Measurements from ENCODE around the gene SIX3. TPM values are rescaled to one million over a fixed set of nuclear protein-coding genes. Genes with fewer than 3 reads are reported as not detected.

Gene SIX3
- total and polyA plus RNA-seq, 2 donors (not counting 1 experiment from before 2014, with no cell fraction given): not detected

DNA sequence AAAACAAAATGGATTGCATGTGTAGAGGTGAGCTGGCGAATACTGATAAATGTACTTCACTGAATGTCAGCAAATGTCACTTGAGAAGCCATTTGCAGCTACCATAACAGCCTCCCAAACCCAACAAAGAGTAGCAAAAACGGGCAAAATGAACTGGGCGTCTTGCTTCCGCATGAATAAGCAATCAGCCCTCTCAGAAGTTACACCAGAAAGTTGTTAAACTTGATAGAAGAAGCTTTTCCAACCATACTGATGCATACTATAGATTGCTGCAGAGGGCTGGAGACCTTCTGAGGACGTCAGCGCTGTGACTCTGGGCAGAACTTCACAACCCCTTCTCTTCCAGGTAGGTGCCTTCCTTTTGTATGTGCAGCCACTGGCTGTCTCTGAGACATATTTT lies 18.7 kb upstream of the SIX3 start:
- no peak overlapping the region for H3K27ac ChIP-seq (ENCODE audit: low read length in 2 of 2)
- H2AFZ ChIP-seq (ENCODE audit: insufficient read depth, low read depth, low read length, poor library complexity, severe bottlenecking): no peak overlapping the region
- H3K27me3 ChIP-seq (replicated peaks in 1 of 4; ENCODE audit: control extremely low read depth in 1 of 4, control insufficient read depth in 3 of 4, insufficient read depth in 4 of 4, low read length in 3 of 4): peaks cover 0 to 55% (median 49%) of the 10 kb centered on the region in 4 experiments
- H3K4me3 Mint-ChIP-seq: no peak overlapping the region
- H3K4me2 ChIP-seq (replicated peaks; ENCODE audit: low read depth, low read length, poor library complexity, severe bottlenecking): no peak overlapping the region
- ATAC-seq (ENCODE audit: low read depth): no peak
- no peak for TF ChIP-seq EZH2 (IDR thresholded peaks at IDR 0.05; ENCODE audit: borderline replicate concordance, insufficient read depth, low read depth, low read length, poor library complexity, severe bottlenecking)
- TF ChIP-seq, protein P1, sequence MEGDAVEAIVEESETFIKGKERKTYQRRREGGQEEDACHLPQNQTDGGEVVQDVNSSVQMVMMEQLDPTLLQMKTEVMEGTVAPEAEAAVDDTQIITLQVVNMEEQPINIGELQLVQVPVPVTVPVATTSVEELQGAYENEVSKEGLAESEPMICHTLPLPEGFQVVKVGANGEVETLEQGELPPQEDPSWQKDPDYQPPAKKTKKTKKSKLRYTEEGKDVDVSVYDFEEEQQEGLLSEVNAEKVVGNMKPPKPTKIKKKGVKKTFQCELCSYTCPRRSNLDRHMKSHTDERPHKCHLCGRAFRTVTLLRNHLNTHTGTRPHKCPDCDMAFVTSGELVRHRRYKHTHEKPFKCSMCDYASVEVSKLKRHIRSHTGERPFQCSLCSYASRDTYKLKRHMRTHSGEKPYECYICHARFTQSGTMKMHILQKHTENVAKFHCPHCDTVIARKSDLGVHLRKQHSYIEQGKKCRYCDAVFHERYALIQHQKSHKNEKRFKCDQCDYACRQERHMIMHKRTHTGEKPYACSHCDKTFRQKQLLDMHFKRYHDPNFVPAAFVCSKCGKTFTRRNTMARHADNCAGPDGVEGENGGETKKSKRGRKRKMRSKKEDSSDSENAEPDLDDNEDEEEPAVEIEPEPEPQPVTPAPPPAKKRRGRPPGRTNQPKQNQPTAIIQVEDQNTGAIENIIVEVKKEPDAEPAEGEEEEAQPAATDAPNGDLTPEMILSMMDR (IDR thresholded peaks at IDR 0.05): no peak
- no CpG with 5 or more reads among the region's 6 CpGs for WGBS (ENCODE audit: insufficient coverage)
- H3K4me3 ChIP-seq (ENCODE audit: control extremely low read depth in 1 of 5, extremely low read depth in 1 of 5, insufficient read depth in 1 of 5, low read depth in 2 of 5, low read length in 4 of 5): no peak overlapping the region
- H4K20me1 ChIP-seq (ENCODE audit: control insufficient read depth, insufficient read depth, low read length, poor library complexity, severe bottlenecking): no peaks in the 10 kb centered on the region
- peaks cover 89% of the 10 kb centered on the region for H3K27me3 Mint-ChIP-seq
- no peaks in the 10 kb centered on the region for H3K9me3 Mint-ChIP-seq (ENCODE audit: insufficient read depth)
- no peaks in the 10 kb centered on the region for H3K79me2 ChIP-seq (ENCODE audit: control insufficient read depth, insufficient read depth, low read length)
- no peak for DNase-seq
- H3K9me3 ChIP-seq (ENCODE audit: control extremely low read depth in 1 of 3, control insufficient read depth in 2 of 3, insufficient read depth in 1 of 3, low read length in 2 of 3): peaks cover 0 to 3% (median 0%) of the 10 kb centered on the region in 3 donors
- no peak overlapping the region for H3K9ac ChIP-seq (ENCODE audit: low read length)
- ChIA-PET CTCF (interaction anchor here (0.6 to 1.6 kb wide), 2 partner anchors 32 to 323 kb away, joined by 3 to 4 read pairs; no protein-coding TSS in a partner anchor), POLR2A (no interaction called here)
- peaks cover 0 to under 1% of the 10 kb centered on the region in 2 donors for H3K4me1 ChIP-seq (ENCODE audit: control insufficient read depth in 2 of 2, insufficient read depth in 2 of 2, low read length in 2 of 2)
- H3K4me1 Mint-ChIP-seq: no peaks in the 10 kb centered on the region
- H3K36me3 ChIP-seq (replicated peaks in 1 of 2; ENCODE audit: control extremely low read depth in 1 of 2, control insufficient read depth in 1 of 2, extremely low read depth in 1 of 2, insufficient read depth in 2 of 2, low read length in 1 of 2): no peaks in the 10 kb centered on the region
- intact Hi-C loops (cut with micrococcal nuclease): no loop called here
- H3K27ac Mint-ChIP-seq: no peak overlapping the region

DNA sequence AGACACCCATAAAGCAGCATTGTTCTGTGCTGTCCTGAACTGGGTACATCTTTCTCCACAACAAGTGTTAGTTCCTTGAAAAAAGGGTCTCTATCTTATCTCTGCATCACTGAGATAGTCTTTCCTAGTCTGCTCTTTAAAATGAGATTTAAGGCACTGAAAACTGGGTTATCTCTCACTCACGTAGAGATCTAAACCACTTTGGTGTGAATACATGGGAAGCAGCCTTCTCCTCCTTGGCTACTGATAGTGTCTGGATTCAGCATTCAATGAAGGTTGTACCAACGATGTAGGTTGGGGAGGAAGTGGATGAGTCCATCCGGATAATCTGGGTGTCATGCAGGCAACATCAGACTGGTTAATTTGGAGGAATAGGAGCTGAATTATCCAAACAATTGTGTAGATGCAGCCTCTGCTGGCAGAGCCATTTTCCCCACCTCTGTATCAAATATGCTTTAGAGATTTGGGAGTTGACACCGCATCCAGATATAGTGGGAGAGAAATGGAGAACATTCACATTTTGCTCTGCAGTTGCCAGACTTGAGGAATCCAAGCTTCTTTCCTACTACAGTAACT lies 15.9 kb upstream of the SIX3 start:
- ATAC-seq (ENCODE audit: low read depth) (no peak), DNase-seq (no peak)
- Mint-ChIP-seq H3K27ac (no peak overlapping the region), H3K4me3 (no peak overlapping the region), H3K4me1 (peaks cover 13% of the 10 kb centered on the region), H3K9me3 (ENCODE audit: insufficient read depth) (no peaks in the 10 kb centered on the region), H3K27me3 (peaks cover 86% of the 10 kb centered on the region)
- Histone ChIP-seq H3K27me3 (replicated peaks in 1 of 4; ENCODE audit: control extremely low read depth in 1 of 4, control insufficient read depth in 3 of 4, insufficient read depth in 4 of 4, low read length in 3 of 4) (peaks cover 0 to 74% (median 63%) of the 10 kb centered on the region in 4 experiments), H3K27ac (ENCODE audit: low read length in 2 of 2) (no peak overlapping the region), H3K9ac (ENCODE audit: low read length) (no peak overlapping the region), H3K4me3 (ENCODE audit: control extremely low read depth in 1 of 5, extremely low read depth in 1 of 5, insufficient read depth in 1 of 5, low read depth in 2 of 5, low read length in 4 of 5) (no peak overlapping the region), H3K36me3 (replicated peaks in 1 of 2; ENCODE audit: control extremely low read depth in 1 of 2, control insufficient read depth in 1 of 2, extremely low read depth in 1 of 2, insufficient read depth in 2 of 2, low read length in 1 of 2) (no peaks in the 10 kb centered on the region), H3K4me2 (replicated peaks; ENCODE audit: low read depth, low read length, poor library complexity, severe bottlenecking) (no peak overlapping the region), H4K20me1 (ENCODE audit: control insufficient read depth, insufficient read depth, low read length, poor library complexity, severe bottlenecking) (no peaks in the 10 kb centered on the region), H2AFZ (ENCODE audit: insufficient read depth, low read depth, low read length, poor library complexity, severe bottlenecking) (no peak overlapping the region), H3K79me2 (ENCODE audit: control insufficient read depth, insufficient read depth, low read length) (no peaks in the 10 kb centered on the region), H3K4me1 (ENCODE audit: control insufficient read depth in 2 of 2, insufficient read depth in 2 of 2, low read length in 2 of 2) (peaks cover 22 to 26% of the 10 kb centered on the region in 2 donors), H3K9me3 (ENCODE audit: control extremely low read depth in 1 of 3, control insufficient read depth in 2 of 3, insufficient read depth in 1 of 3, low read length in 2 of 3) (peaks cover 0 to 26% (median 0%) of the 10 kb centered on the region in 3 donors)
- intact Hi-C loops (cut with micrococcal nuclease): no loop called here
- 17% methylated on average over 3 of the region's 4 CpGs for WGBS (ENCODE audit: insufficient coverage)
- CTCF ChIA-PET: interaction anchor here (2.5 kb wide), 1 partner anchor 446 kb away, joined by 8 read pairs; no protein-coding TSS in a partner anchor
- TF ChIP-seq, protein P1 (IDR thresholded peaks at IDR 0.05): no peak
- TF ChIP-seq EZH2 (IDR thresholded peaks at IDR 0.05; ENCODE audit: borderline replicate concordance, insufficient read depth, low read depth, low read length, poor library complexity, severe bottlenecking): no peak
- POLR2A ChIA-PET: no interaction called here

Data from B cell (primary cell).